Activated naive CD8-positive, alpha-beta T cell treated with anti-CD3 and anti-CD28 coated beads for 36 hours (primary cell): ENCODE results near the gene S100B. TPM values are rescaled to one million over a fixed set of nuclear protein-coding genes. Genes with fewer than 3 reads are reported as not detected.

Experiments used
- DNase-seq: peaks from one replicate; pipeline ENCODE4 v3.0.0; 2021
- H3K27ac Mint-ChIP-seq: one replicate; pipeline ENCODE4 v1.8.0; 2022; ENCODE audit warnings: mild to moderate bottlenecking, moderate library complexity, mixed read lengths
- H3K27me3 Mint-ChIP-seq: one replicate; pipeline ENCODE4 v1.8.0; 2022; ENCODE audit warnings: mild to moderate bottlenecking, mixed read lengths
- H3K36me3 Mint-ChIP-seq: one replicate; pipeline ENCODE4 v1.8.0; 2021; ENCODE audit warnings: mild to moderate bottlenecking, mixed read lengths
- H3K4me1 Mint-ChIP-seq: one replicate; pipeline ENCODE4 v1.8.0; 2021; ENCODE audit warnings: mixed read lengths
- H3K4me3 Mint-ChIP-seq: one replicate; pipeline ENCODE4 v1.8.0; 2022; ENCODE audit warnings: mild to moderate bottlenecking, moderate library complexity, mixed read lengths
- H3K9me3 Mint-ChIP-seq: one replicate; pipeline ENCODE4 v1.8.0; 2022; ENCODE audit warnings: mixed read lengths
- total RNA-seq, 2 experiments: library from RNA; stranded (reverse); gene quantifications; one replicate each; pipeline ENCODE4 v1.2.3, GENCODE V29; 2021

S100B gene
- total RNA-seq, 2 experiments from 2014 or later = 8.7 to 10.5 TPM

- no peak for DNase-seq
Measured at GRCh38 chr21:46552274-46552673, 52.6 kb downstream of the S100B start.

GRCh38 chr21:46551636-46552241, 53.1 kb downstream of the S100B start:
- peak; percentile 61 for DNase-seq
- H3K27ac Mint-ChIP-seq = peak overlapping the region; percentile 89
- H3K4me3 Mint-ChIP-seq = peak overlapping the region; percentile 72
- peaks cover 43% of the 10 kb centered on the region for H3K4me1 Mint-ChIP-seq
- peaks cover 33% of the 10 kb centered on the region for H3K36me3 Mint-ChIP-seq
- no peaks in the 10 kb centered on the region for H3K9me3 Mint-ChIP-seq
- H3K27me3 Mint-ChIP-seq = no peaks in the 10 kb centered on the region

More at GRCh38 chr21:46552274-46552673, 52.6 kb downstream of the S100B start:
- H3K36me3 Mint-ChIP-seq = peaks cover 35% of the 10 kb centered on the region
- peak overlapping the region; percentile 82 for H3K27ac Mint-ChIP-seq
- no peaks in the 10 kb centered on the region for H3K27me3 Mint-ChIP-seq
- no peaks in the 10 kb centered on the region for H3K9me3 Mint-ChIP-seq
- peaks cover 48% of the 10 kb centered on the region for H3K4me1 Mint-ChIP-seq
- H3K4me3 Mint-ChIP-seq = peak overlapping the region; percentile 72

GRCh38 chr21:46550116-46550941, 54.6 kb downstream of the S100B start:
- Mint-ChIP-seq H3K36me3 (peaks cover 35% of the 10 kb centered on the region), H3K4me1 (peaks cover 39% of the 10 kb centered on the region), H3K9me3 (no peaks in the 10 kb centered on the region), H3K27me3 (no peaks in the 10 kb centered on the region), H3K4me3 (peak overlapping the region; percentile 22), H3K27ac (peak overlapping the region; percentile 89)
- DNase-seq = peak; percentile 35

GRCh38 chr21:46549650-46550049, 55.2 kb downstream of the S100B start:
- Mint-ChIP-seq H3K4me3 (no peak overlapping the region), H3K36me3 (peaks cover 38% of the 10 kb centered on the region), H3K27ac (no peak overlapping the region), H3K27me3 (no peaks in the 10 kb centered on the region), H3K4me1 (peaks cover 44% of the 10 kb centered on the region), H3K9me3 (no peaks in the 10 kb centered on the region)
- no peak for DNase-seq

Other genes with a start within 250 kb of the S100B start
- 10 to 100 TPM; 19.0 to 21.2 TPM for gene DIP2A, start 146.2 kb downstream of the S100B start, total RNA-seq
- gene PRMT2, start 30.6 kb upstream of the S100B start, total RNA-seq = 10 to 100 TPM; 56.8 to 59.9 TPM